D721Med (cell line): Measurements from ENCODE around the gene SERPINA7.

Source experiments
- DNase-seq: peaks from one replicate; pipeline ENCODE4 v3.0.0; 2011; ENCODE audit warnings: low spot score; ENCODE audit not compliant: insufficient read length
- FAIRE-seq: peaks from 2 replicates; lab custom pipeline; 2011; peaks lifted over from hg19 to GRCh38; lab: Jason Lieb, UNC
- CTCF ChIP-seq: IDR thresholded peaks from 2 replicates; pipeline ENCODE4 v1.5.1; 2012; ENCODE audit warnings: mild to moderate bottlenecking, control low read depth; ENCODE audit not compliant: insufficient read depth; ENCODE audit errors: missing control alignments

The SERPINA7 gene

GRCh38 chrX:106038625-106039024 lies at the start of gene SERPINA7:
Gene SERPINA7, minus strand, starts transcription at chrX:106038727. Its CDS starts 1,669 bp downstream, at chrX:106037058.
- TF ChIP-seq CTCF: no peak
- DNase-seq: no peak
- FAIRE-seq: no peak

- FAIRE-seq: no peak
- DNase-seq: no peak
- no peak for TF ChIP-seq CTCF
Measured at GRCh38 chrX:106069048-106069447, 30.5 kb upstream of the SERPINA7 start.

GRCh38 chrX:106050054-106050453 lies 11.5 kb upstream of the SERPINA7 start:
- no peak for TF ChIP-seq CTCF

GRCh38 chrX:106042296-106042695 lies 3.8 kb upstream of the SERPINA7 start:
- no peak for DNase-seq
- FAIRE-seq: no peak
- no peak for TF ChIP-seq CTCF

More at GRCh38 chrX:106050054-106050453, 11.5 kb upstream of the SERPINA7 start:
- no peak for FAIRE-seq
- no peak for DNase-seq

- no peak for FAIRE-seq
- DNase-seq: no peak
- no peak for TF ChIP-seq CTCF
Measured at GRCh38 chrX:106040861-106041260, 2.3 kb upstream of the SERPINA7 start.

GRCh38 chrX:106039920-106040319 lies 1.4 kb upstream of the SERPINA7 start:
- DNase-seq: no peak
- peak; percentile 22 for TF ChIP-seq CTCF
- FAIRE-seq: no peak

- DNase-seq: no peak
- no peak for TF ChIP-seq CTCF
- no peak for FAIRE-seq
Measured at GRCh38 chrX:106037835-106038473, 573 bp downstream of the SERPINA7 start.
